ENCODE data around the gene TSHZ2. TPM values are rescaled to one million over a fixed set of nuclear protein-coding genes. Genes with fewer than 3 reads are reported as not detected.

TSHZ2 gene
- total and polyA plus RNA-seq, 9 of the 15 experiments (the other 6 are each of a cell fraction or from before 2014, with no cell fraction given): 0.03 to 0.20 (median 0.05) TPM; not detected in 4

- TF ChIP-seq PRDM10 (IDR thresholded peaks at IDR 0.05; ENCODE audit: partially characterized antibody) (peak; percentile 27), ZNF778 (CRISPR knock-in tag; IDR thresholded peaks at IDR 0.05) (no peak), RAD21 (CRISPR knock-in tag; conservative IDR thresholded peaks at IDR 0.05 in 1 of 2, IDR thresholded peaks at IDR 0.05 in 1 of 2) (no peak), EP300 (IDR thresholded peaks at IDR 0.05; ENCODE audit: low read length) (peak; percentile 95), TEAD4 (IDR thresholded peaks at IDR 0.05; ENCODE audit: low read length) (peak; percentile 88), TEAD4 (CRISPR knock-in tag; IDR thresholded peaks at IDR 0.05; ENCODE audit: borderline replicate concordance) (no peak), SUPT5H (IDR thresholded peaks at IDR 0.05) (no peak), CEBPZ (IDR thresholded peaks at IDR 0.05; ENCODE audit: borderline replicate concordance, low read depth, low read length) (no peak), EP400 (IDR thresholded peaks at IDR 0.05) (peak; percentile 45; the same call in 1 of the 2 replicates), ZNF644 (tag; IDR thresholded peaks at IDR 0.05; ENCODE audit: low read depth) (no peak), PRMT5 (CRISPR knock-in tag; IDR thresholded peaks at IDR 0.05) (no peak), STAT5A (IDR thresholded peaks at IDR 0.05; ENCODE audit: borderline replicate concordance, low read length) (peak; percentile 47), ARID1B (IDR thresholded peaks at IDR 0.05) (peak; percentile 97), CTCF (IDR thresholded peaks at IDR 0.05 in 2 of 3, conservative IDR thresholded peaks at IDR 0.05 in 1 of 3; ENCODE audit: insufficient read depth in 2 of 3, low read depth in 1 of 3, low read length in 3 of 3) (no peak), SOX6 (IDR thresholded peaks at IDR 0.05) (peak; percentile 99), ZNF354B (CRISPR knock-in tag; IDR thresholded peaks at IDR 0.05) (no peak), PTTG1 (tag; IDR thresholded peaks at IDR 0.05; ENCODE audit: low read depth) (no peak), BACH1 (tag; IDR thresholded peaks at IDR 0.05) (no peak), ESRRA (IDR thresholded peaks at IDR 0.05; ENCODE audit: borderline replicate concordance, low read depth) (no peak), ZNF780A (CRISPR knock-in tag; IDR thresholded peaks at IDR 0.05) (no peak), ZNF785 (CRISPR knock-in tag; IDR thresholded peaks at IDR 0.05) (no peak), PPARD (CRISPR knock-in tag; IDR thresholded peaks at IDR 0.05) (no peak)
These were observed 208.8 kb downstream of the TSHZ2 start (continued) for GRCh38 chr20:53180928-53181362.
